ENCODE measurements around the gene MAML3.

DNA sequence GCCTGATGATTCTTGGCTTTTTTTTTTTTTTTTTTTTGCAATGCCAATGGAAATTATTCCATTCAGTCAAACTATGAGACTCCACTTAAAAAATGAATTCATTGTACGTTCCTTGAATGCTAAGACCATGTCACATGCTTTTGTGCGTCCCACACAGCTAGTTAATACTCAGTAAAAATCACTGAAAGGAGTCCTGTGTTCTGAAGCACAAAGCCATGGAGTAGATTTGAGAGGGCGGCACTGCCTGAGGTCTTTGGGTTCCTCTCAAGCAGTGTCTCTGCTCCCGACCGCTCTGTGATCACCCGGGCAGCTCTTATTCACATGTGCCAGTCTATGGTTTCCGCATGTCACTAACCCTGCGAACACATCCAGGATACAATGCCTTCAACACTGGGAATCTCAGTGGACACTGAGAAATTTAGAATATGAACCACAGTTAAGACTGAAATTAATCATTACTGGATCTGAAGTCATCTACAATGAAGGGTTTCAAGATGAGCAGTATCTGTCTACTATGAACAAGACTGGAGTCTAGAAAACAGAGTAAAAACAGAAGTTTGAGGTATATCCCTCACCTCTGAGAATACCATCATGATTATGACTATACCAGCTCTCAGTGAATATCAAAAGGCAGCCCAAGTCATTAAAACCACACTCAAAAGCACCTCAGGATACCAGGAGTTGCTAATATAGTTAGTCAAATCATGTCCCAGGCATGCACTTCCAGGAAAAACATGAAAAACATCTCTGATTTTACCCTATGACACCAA is 295.4 kb downstream of the MAML3 start:
- TF ChIP-seq POLR2A (IDR thresholded peaks at IDR 0.05; ENCODE audit: low read length) (no peak), GATA1 (IDR thresholded peaks at IDR 0.05; ENCODE audit: low read depth, low read length) (no peak)
